NCI-H2227 (cell line): ENCODE measurements around the gene MYOF.
"Not testable (repeated sequence)": the region's sequence is repeated elsewhere in the genome, so short reads cannot be mapped to it uniquely, and the experiment has no call there.

ENCODE experiments used
- DNase-seq: peaks from one replicate; lab custom pipeline; 2025; ENCODE audit not compliant: unreplicated experiment; lab: John Stamatoyannopoulos, UW

MYOF gene

GRCh38 chr10:93458821-93459257 lies 23.3 kb downstream of the MYOF start:
- DNase-seq = no peak

- DNase-seq = no peak
Observed at GRCh38 chr10:93457511-93457910, 24.6 kb downstream of the MYOF start.

GRCh38 chr10:93456480-93456879 lies 25.7 kb downstream of the MYOF start:
- no peak for DNase-seq

GRCh38 chr10:93454736-93455135 lies 27.4 kb downstream of the MYOF start:
- DNase-seq = no peak

- DNase-seq = no peak
Observed at GRCh38 chr10:93454146-93454545, 28.0 kb downstream of the MYOF start.

- no peak for DNase-seq
Observed at GRCh38 chr10:93452143-93452542, 30.0 kb downstream of the MYOF start.

GRCh38 chr10:93451244-93451947 lies 30.7 kb downstream of the MYOF start:
- DNase-seq = no peak

GRCh38 chr10:93447970-93448369 lies 34.2 kb downstream of the MYOF start:
- no peak for DNase-seq

- no peak for DNase-seq
Observed at GRCh38 chr10:93447019-93447418, 35.1 kb downstream of the MYOF start.

GRCh38 chr10:93445978-93446720 lies 36.0 kb downstream of the MYOF start:
- no peak for DNase-seq

GRCh38 chr10:93445097-93445960 lies 36.8 kb downstream of the MYOF start:
- peak; percentile 83 for DNase-seq

- no peak for DNase-seq
Observed at GRCh38 chr10:93443481-93443880, 38.7 kb downstream of the MYOF start.

- not testable (repeated sequence) for DNase-seq
Observed at GRCh38 chr10:93442721-93443120, 39.4 kb downstream of the MYOF start.

GRCh38 chr10:93440591-93441091 lies 41.5 kb downstream of the MYOF start:
- DNase-seq = peak; percentile 52

GRCh38 chr10:93438613-93439253 lies 43.4 kb downstream of the MYOF start:
- DNase-seq = no peak

GRCh38 chr10:93437946-93438612 lies 44.1 kb downstream of the MYOF start:
- DNase-seq = no peak

- DNase-seq = no peak
Observed at GRCh38 chr10:93437086-93437945, 44.8 kb downstream of the MYOF start.

- DNase-seq = no peak
Observed at GRCh38 chr10:93436591-93437085, 45.5 kb downstream of the MYOF start.
